ENCODE results near the gene ATP23.

Gene ATP23

DNA sequence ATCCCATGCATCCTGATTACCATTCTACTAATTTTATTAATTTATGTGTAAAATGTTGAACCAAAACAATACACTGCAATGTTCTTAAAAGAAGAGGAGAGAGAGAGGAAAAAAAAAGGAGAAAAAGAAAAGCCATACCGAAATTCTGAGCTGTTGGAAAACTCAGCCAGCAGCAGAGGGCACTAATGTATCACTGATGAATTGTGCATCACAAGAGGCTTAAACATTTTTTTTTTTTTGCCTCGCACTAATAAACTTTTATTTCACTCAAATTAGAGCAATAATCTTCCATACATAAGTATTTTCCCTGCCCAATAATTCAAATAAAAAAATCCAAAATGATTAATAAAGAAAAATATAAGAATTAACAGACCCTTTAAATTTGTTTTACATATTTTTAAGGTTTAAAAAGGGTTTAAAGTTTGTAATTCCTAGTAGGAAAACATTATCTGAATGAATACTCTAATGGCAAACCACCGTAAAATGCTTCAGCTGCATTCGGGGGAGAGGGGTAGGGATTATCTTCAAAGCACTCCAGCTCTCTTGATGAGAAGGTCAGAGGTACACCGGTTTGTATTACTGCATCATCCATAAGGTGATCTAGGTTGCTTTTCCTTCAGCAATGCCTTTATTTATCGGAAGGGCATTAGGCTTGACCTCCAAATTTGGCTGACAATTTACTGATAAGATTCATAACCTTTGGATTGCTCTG lies 41.9 kb downstream of the ATP23 start:
- DNase-seq (ENCODE audit: low read depth in 2 of 2) = peak; percentile 23 to 36

GRCh38 chr12:57983858-57984505 lies 42.6 kb downstream of the ATP23 start:
- DNase-seq (ENCODE audit: low read depth in 2 of 2) = no peak

GRCh38 chr12:57984629-57985151 lies 43.3 kb downstream of the ATP23 start:
- DNase-seq (ENCODE audit: low read depth in 2 of 2) = no peak

GRCh38 chr12:57985685-57986084 lies 44.3 kb downstream of the ATP23 start:
- DNase-seq (ENCODE audit: low read depth in 2 of 2) = no peak

GRCh38 chr12:57989838-57990237 lies 48.5 kb downstream of the ATP23 start:
- no peak for DNase-seq (ENCODE audit: low read depth in 2 of 2)

DNA sequence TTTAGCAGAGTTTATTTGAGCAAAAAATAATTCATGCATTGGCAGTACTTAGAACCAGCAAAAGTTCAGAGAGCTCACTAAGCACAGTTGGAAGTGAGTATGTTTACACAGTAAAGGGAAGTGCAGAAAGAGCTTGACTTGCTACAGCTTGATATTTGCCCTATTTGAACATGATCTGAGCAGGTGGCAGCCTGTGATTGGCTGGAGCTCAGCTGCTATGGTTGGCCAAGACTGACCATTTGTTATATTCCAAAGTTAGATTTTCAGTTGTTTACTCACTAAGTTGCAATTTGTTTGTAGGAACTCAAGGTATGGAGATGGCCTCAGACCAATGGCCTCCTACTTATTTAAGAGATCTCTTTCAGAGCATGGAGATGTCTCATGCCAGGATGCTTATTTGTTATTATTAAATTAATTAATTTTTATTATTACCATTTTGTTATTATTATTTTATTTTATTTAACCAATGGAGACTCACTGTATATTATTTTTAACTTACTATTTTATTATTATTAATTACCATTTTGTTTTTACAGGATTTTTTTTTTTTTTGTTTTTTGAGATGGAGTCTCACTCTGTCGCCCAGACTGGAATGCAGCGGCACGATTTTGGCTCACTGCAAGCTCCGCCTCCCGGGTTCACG lies 49.0 kb downstream of the ATP23 start:
- DNase-seq (ENCODE audit: low read depth in 2 of 2) = no peak

DNA sequence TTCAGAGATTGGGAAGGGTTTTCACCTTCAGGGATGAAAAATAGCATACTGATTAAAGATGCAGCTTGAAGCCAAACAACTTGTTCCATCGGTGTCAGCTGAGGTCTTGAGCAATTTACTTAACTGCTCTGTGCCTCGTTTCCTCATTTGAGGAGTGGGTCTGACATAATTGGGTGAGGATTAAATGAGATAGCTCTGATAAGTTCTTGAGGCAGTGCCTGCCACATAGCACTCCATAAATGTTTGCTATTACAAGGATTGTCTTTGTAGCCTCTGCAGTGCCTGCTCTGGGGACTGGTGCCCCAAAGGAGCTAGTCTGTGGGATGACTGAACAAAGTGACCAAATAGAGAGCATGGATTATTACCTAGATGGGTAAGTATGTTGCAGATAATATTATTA lies 50.6 kb downstream of the ATP23 start:
- DNase-seq (ENCODE audit: low read depth in 2 of 2) = no peak

- no peak for DNase-seq (ENCODE audit: low read depth in 2 of 2)
Observed at GRCh38 chr12:57993030-57993429, 51.7 kb downstream of the ATP23 start.

DNA sequence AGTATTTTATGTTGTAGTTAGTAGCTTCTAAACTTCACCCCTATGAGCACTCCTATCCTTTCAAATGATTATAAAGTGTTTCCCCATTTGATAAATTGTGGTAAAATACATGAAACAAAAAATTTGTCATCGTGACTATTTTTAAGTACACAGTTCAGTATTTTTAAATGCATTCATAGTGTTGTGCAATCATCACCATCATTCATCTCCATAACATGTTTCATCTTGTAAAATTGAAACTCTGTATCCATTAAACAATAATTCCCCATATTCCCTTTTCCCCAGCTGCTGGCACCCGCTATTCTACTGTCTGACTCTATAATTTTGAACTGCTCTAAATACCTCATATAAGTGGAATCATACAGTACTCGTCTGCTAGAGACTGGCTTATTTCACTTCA lies 52.5 kb downstream of the ATP23 start:
- DNase-seq (ENCODE audit: low read depth in 2 of 2) = no peak

DNA sequence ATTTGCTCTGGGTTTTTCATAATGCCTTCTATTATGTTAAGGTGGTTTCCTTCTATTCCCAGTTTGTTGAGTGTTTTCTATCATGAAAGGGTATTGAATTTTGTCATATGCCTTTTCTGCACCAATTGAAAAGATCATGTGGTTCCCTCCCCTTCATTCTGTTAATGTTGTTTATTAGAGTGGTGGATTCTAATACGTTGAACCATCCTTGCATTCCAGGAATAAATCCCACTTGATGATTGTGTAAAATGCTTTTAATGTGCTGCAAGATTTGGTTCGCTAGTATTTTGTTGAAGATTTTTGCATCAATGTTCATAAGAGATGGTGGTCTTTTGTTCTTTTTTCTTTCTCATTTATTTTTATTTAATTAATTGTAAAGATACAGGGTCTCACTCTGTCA lies 55.2 kb downstream of the ATP23 start:
- DNase-seq (ENCODE audit: low read depth in 2 of 2) = no peak

DNA sequence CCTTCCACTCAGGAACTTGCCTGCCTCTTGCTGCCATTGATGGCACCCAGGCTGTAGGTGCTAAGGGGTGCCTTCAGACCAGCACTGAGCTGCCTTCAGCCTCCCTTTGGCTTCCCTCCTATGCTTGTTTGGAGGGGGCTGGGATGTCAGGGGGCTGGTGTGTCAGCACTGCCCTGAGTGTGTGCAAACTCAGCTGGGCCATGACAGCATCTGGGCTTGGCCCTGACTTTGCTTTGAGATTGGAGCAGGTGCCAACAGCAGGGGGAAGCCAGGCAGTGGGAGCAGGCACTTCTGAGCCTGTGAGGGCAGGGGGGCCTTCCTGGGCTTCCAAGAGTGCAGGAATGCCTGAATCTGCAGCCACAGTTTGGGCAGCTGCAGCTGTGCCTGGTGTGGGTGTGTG lies 56.9 kb downstream of the ATP23 start:
- no peak for DNase-seq (ENCODE audit: low read depth in 2 of 2)

GRCh38 chr12:58000499-58000898 lies 59.1 kb downstream of the ATP23 start:
- DNase-seq (ENCODE audit: low read depth in 2 of 2) = no peak

GRCh38 chr12:58007875-58008274 lies 66.5 kb downstream of the ATP23 start:
- DNase-seq (ENCODE audit: low read depth in 2 of 2) = no peak

GRCh38 chr12:58008634-58009033 lies 67.3 kb downstream of the ATP23 start:
- no peak for DNase-seq (ENCODE audit: low read depth in 2 of 2)
